Upper lobe of left lung (tissue), 6 donors: ENCODE results near the gene MSANTD2. TPM values are rescaled to one million over a fixed set of nuclear protein-coding genes. Genes with fewer than 3 reads are reported as not detected.
A peak's percentile ranks its signal among the peaks of the same experiment; 100 is the strongest.

ENCODE experiments used
- ATAC-seq, 2 donors: fragments of 200-7000 bp; cut with Tn5 transposase; one replicate each; pipeline ENCODE4 v1.9.1; 2022; ENCODE audit warnings: mild to moderate bottlenecking in 2 of 2, moderate library complexity in 2 of 2; ENCODE audit not compliant: low FRiP score in 2 of 2
- DNase-seq, 2 donors: peaks; one replicate each; pipeline ENCODE4 v3.0.0-alpha.2; 2019 to 2020
- H3K27ac ChIP-seq, 4 donors: fragments of 200-600 bp; sonication (generic); one replicate each; pipeline ENCODE4 v1.5.1; 2016 to 2019
- H3K27me3 ChIP-seq, 4 donors: fragments of 200-600 bp; sonication (generic); one replicate each; pipeline ENCODE4 v1.5.1; 2017 to 2019
- H3K36me3 ChIP-seq, 4 donors: fragments of 200-600 bp; sonication (generic); one replicate each; pipeline ENCODE4 v1.5.1; 2016 to 2019
- H3K4me1 ChIP-seq, 4 donors: fragments of 200-600 bp; sonication (generic); one replicate each; pipeline ENCODE4 v1.5.1; 2018 to 2019
- H3K4me3 ChIP-seq, 4 donors: fragments of 200-600 bp; sonication (generic); one replicate each; pipeline ENCODE4 v1.5.1; 2017 to 2019; ENCODE audit warnings: mild to moderate bottlenecking in 2 of 4, moderate library complexity in 1 of 4
- H3K9me3 ChIP-seq, 4 donors: fragments of 200-600 bp; sonication (generic); one replicate each; pipeline ENCODE4 v1.5.1; 2018 to 2019
- CTCF ChIP-seq, 6 experiments: fragments of 450-650 bp in 4 of 6; fragments of 200-600 bp in 2 of 6; sonication (generic) in 2 of 6; IDR thresholded peaks; one replicate each; pipeline ENCODE4 v1.5.1; 2016 to 2019; ENCODE audit warnings: antibody characterized with exemption in 6 of 6
- EP300 ChIP-seq, 4 donors: sonication (generic); formaldehyde crosslinking; IDR thresholded peaks; one replicate each; pipeline ENCODE4 v1.5.1; 2017; ENCODE audit warnings: antibody characterized with exemption in 4 of 4, control low read depth in 2 of 4
- POLR2A ChIP-seq, 4 donors: fragments of 450-650 bp; IDR thresholded peaks; one replicate each; pipeline ENCODE4 v1.5.1; 2016 to 2017; ENCODE audit warnings: antibody characterized with exemption in 4 of 4, mild to moderate bottlenecking in 2 of 4
- POLR2AphosphoS5 ChIP-seq, 2 donors: sonication (generic); formaldehyde crosslinking; IDR thresholded peaks; one replicate each; pipeline ENCODE4 v1.5.1; 2017; ENCODE audit warnings: antibody characterized with exemption in 2 of 2
- WGBS, 2 donors: methylation state at CpG; one replicate each; pipeline ENCODE4 v1.1.5; 2017 to 2018; 5-methylcytosine and 5-hydroxymethylcytosine counted together
- total RNA-seq, 6 donors: library from RNA; depleted of rRNA in 4 of 6; stranded (reverse); fragments of >200 nt in 4 of 6; gene quantifications; one replicate each; pipeline versions ENCODE4 v1.1.0 to v1.2.1, GENCODE V29; 2016 to 2021
- donor health status: DM: no; HTN: no; CAD: no; lungs with moderate emphysema.
- donor health status: DM: no; HTN: yes; CAD: no; lungs with severe emphysema.

Gene MSANTD2
- total RNA-seq, 6 donors from 2014 or later = 10.5 to 69.1 (median 14.0) TPM

GRCh38 chr11:124751741-124752470 is 48.3 kb downstream of the MSANTD2 start, which contains the start of gene VSIG2:
Gene VSIG2 (minus strand): TSS chr11:124752255. CDS start chr11:124752137, 118 bp downstream.
- H3K27me3 ChIP-seq = no peaks in the 10 kb centered on the region
- H3K4me3 ChIP-seq = peak within 1 kb of the TSS in 3 of 4 donors; percentile 32 to 55 (median 48)
- peaks cover 60 to 81% (median 74%) of the 10 kb centered on the region in 4 donors for H3K4me1 ChIP-seq
- ATAC-seq = peak; percentile 13 to 25
- 42 to 52% methylated on average over 25 to 40 of the region's 42 CpGs for WGBS, 2 donors
- peaks cover 0 to 59% (median 10%) of the 10 kb centered on the region in 4 donors for H3K36me3 ChIP-seq
- TF ChIP-seq CTCF (IDR thresholded peaks at IDR 0.05) (no peak), POLR2A (IDR thresholded peaks at IDR 0.05) (peak in 2 of 4 donors; percentile 18 to 65)
- DNase-seq = peak in 1 of 2 donors; percentile 85
- H3K27ac ChIP-seq = peak within 1 kb of the TSS; percentile 78 to 90 (median 81)
- H3K9me3 ChIP-seq = no peaks in the 10 kb centered on the region

GRCh38 chr11:124751391-124751740 is 48.8 kb downstream of the MSANTD2 start:
- H3K36me3 ChIP-seq = peaks cover 0 to 54% (median 9%) of the 10 kb centered on the region in 4 donors
- no peaks in the 10 kb centered on the region for H3K9me3 ChIP-seq
- no peaks in the 10 kb centered on the region for H3K27me3 ChIP-seq
- no peak for ATAC-seq
- H3K27ac ChIP-seq = peak overlapping the region; percentile 78 to 90 (median 81)
- TF ChIP-seq POLR2A (IDR thresholded peaks at IDR 0.05) (no peak), POLR2AphosphoS5 (IDR thresholded peaks at IDR 0.05) (no peak), CTCF (IDR thresholded peaks at IDR 0.05) (no peak), EP300 (IDR thresholded peaks at IDR 0.05) (no peak)
- 69% methylated on average over 11 of the region's 11 CpGs; no CpG with 5 or more reads in 1 of the 2 donors for WGBS, 2 donors
- H3K4me1 ChIP-seq = peaks cover 64 to 81% (median 74%) of the 10 kb centered on the region in 4 donors
- peak in 1 of 2 donors; percentile 76 for DNase-seq
- H3K4me3 ChIP-seq = peak overlapping the region in 3 of 4 donors; percentile 32 to 55 (median 48)

GRCh38 chr11:124749912-124750311 is 50.3 kb downstream of the MSANTD2 start:
- Histone ChIP-seq H3K4me1 (peaks cover 65 to 85% (median 78%) of the 10 kb centered on the region in 4 donors), H3K4me3 (no peak overlapping the region), H3K27me3 (no peaks in the 10 kb centered on the region), H3K27ac (peak overlapping the region in 3 of 4 donors; percentile 80 to 90 (median 85)), H3K9me3 (no peaks in the 10 kb centered on the region), H3K36me3 (peaks cover 0 to 41% (median 9%) of the 10 kb centered on the region in 4 donors)
- TF ChIP-seq CTCF (IDR thresholded peaks at IDR 0.05) = no peak
- no peak for TF ChIP-seq POLR2AphosphoS5 (IDR thresholded peaks at IDR 0.05)
- TF ChIP-seq POLR2A (IDR thresholded peaks at IDR 0.05) = no peak
- TF ChIP-seq EP300 (IDR thresholded peaks at IDR 0.05) = no peak
- WGBS, 2 donors = 78 to 88% methylated on average over 1 of the region's 1 CpG
- ATAC-seq = no peak
- no peak for DNase-seq

GRCh38 chr11:124748481-124749343 is 51.5 kb downstream of the MSANTD2 start:
- DNase-seq (peak in 1 of 2 donors; percentile 39), ATAC-seq (no peak)
- TF ChIP-seq POLR2AphosphoS5 (IDR thresholded peaks at IDR 0.05) = peak in 1 of 2 donors; percentile 35
- no peak for TF ChIP-seq EP300 (IDR thresholded peaks at IDR 0.05)
- Histone ChIP-seq H3K4me1 (peaks cover 60 to 73% (median 66%) of the 10 kb centered on the region in 4 donors), H3K9me3 (no peaks in the 10 kb centered on the region), H3K27me3 (no peaks in the 10 kb centered on the region), H3K4me3 (no peak overlapping the region), H3K27ac (peak overlapping the region; percentile 80 to 85 (median 82)), H3K36me3 (peaks cover 0 to 30% (median 4%) of the 10 kb centered on the region in 4 donors)
- WGBS, 2 donors = 37 to 46% methylated on average over 9 to 12 of the region's 12 CpGs

- peaks cover 0 to 24% (median 2%) of the 10 kb centered on the region in 4 donors for H3K36me3 ChIP-seq
- H3K4me3 ChIP-seq = no peak overlapping the region
- peaks cover 53 to 67% (median 61%) of the 10 kb centered on the region in 4 donors for H3K4me1 ChIP-seq
- peak overlapping the region; percentile 80 to 85 (median 82) for H3K27ac ChIP-seq
- TF ChIP-seq POLR2A (IDR thresholded peaks at IDR 0.05) = peak in 1 of 4 donors; percentile 54
- no peak for TF ChIP-seq CTCF (IDR thresholded peaks at IDR 0.05)
- TF ChIP-seq EP300 (IDR thresholded peaks at IDR 0.05) = no peak
- TF ChIP-seq POLR2AphosphoS5 (IDR thresholded peaks at IDR 0.05) = no peak
- no peaks in the 10 kb centered on the region for H3K27me3 ChIP-seq
- ATAC-seq (no peak), DNase-seq (no peak)
- 60 to 74% methylated on average over 7 of the region's 7 CpGs for WGBS, 2 donors
- H3K9me3 ChIP-seq = no peaks in the 10 kb centered on the region
These were observed 52.1 kb downstream of the MSANTD2 start for GRCh38 chr11:124748100-124748418.
